ENCODE results near the gene CARNS1.

GRCh38 chr11:67408437-67409200 lies 6.9 kb upstream of the CARNS1 start:
- TF ChIP-seq CTCF (IDR thresholded peaks at IDR 0.05), result no peak
- TF ChIP-seq POLR2A (IDR thresholded peaks at IDR 0.05), result no peak
